Measurements from ENCODE around the gene SSRP1.

The SSRP1 gene

GRCh38 chr11:57353446-57353845, 17.8 kb upstream of the SSRP1 start:
- no peaks in the 10 kb centered on the region for H3F3A ChIP-seq (ENCODE audit: control insufficient read depth, insufficient read depth)
- H3K4me2 ChIP-seq (ENCODE audit: low read length) = no peak overlapping the region
- TF ChIP-seq EZH2phosphoT487 (IDR thresholded peaks at IDR 0.05; ENCODE audit: borderline replicate concordance, low read length) (no peak), CTCF (IDR thresholded peaks at IDR 0.05; ENCODE audit: low read depth, low read length, poor library complexity, severe bottlenecking) (no peak)
- H3K9me3 ChIP-seq (ENCODE audit: control insufficient read depth, insufficient read depth, low read length) = no peaks in the 10 kb centered on the region
- H4K20me1 ChIP-seq (ENCODE audit: control insufficient read depth, insufficient read depth, low read depth, low read length) = no peaks in the 10 kb centered on the region
- no peaks in the 10 kb centered on the region for H3K9me2 ChIP-seq (replicated peaks; ENCODE audit: control insufficient read depth, low read length)
- H3K4me3 ChIP-seq (ENCODE audit: low read length) = no peak overlapping the region
- no peaks in the 10 kb centered on the region for H3K36me3 ChIP-seq (ENCODE audit: control insufficient read depth, low read length)
- H3K4me1 ChIP-seq (ENCODE audit: control insufficient read depth, low read length) = no peaks in the 10 kb centered on the region
- H3K27me3 ChIP-seq (ENCODE audit: control insufficient read depth, low read length) = peaks cover 32% of the 10 kb centered on the region
- H3K27ac ChIP-seq (ENCODE audit: low read depth, low read length) = no peak overlapping the region
- H3K79me2 ChIP-seq (ENCODE audit: control insufficient read depth, low read length) = no peaks in the 10 kb centered on the region

- Histone ChIP-seq H4K20me1 (ENCODE audit: control insufficient read depth, insufficient read depth, low read depth, low read length) (no peaks in the 10 kb centered on the region), H3K4me3 (ENCODE audit: low read length) (no peak overlapping the region), H3K27ac (ENCODE audit: low read depth, low read length) (no peak overlapping the region), H3K27me3 (ENCODE audit: control insufficient read depth, low read length) (peaks cover 29% of the 10 kb centered on the region), H3K36me3 (ENCODE audit: control insufficient read depth, low read length) (no peaks in the 10 kb centered on the region), H3K79me2 (ENCODE audit: control insufficient read depth, low read length) (no peaks in the 10 kb centered on the region), H3K4me1 (ENCODE audit: control insufficient read depth, low read length) (no peaks in the 10 kb centered on the region), H3K9me3 (ENCODE audit: control insufficient read depth, insufficient read depth, low read length) (no peaks in the 10 kb centered on the region), H3K4me2 (ENCODE audit: low read length) (no peak overlapping the region), H3F3A (ENCODE audit: control insufficient read depth, insufficient read depth) (no peaks in the 10 kb centered on the region), H3K9me2 (replicated peaks; ENCODE audit: control insufficient read depth, low read length) (no peaks in the 10 kb centered on the region)
- TF ChIP-seq CTCF (IDR thresholded peaks at IDR 0.05; ENCODE audit: low read depth, low read length, poor library complexity, severe bottlenecking) (no peak), EZH2phosphoT487 (IDR thresholded peaks at IDR 0.05; ENCODE audit: borderline replicate concordance, low read length) (no peak)
These were observed 17.3 kb upstream of the SSRP1 start for GRCh38 chr11:57353036-57353435.

- H3K9me3 ChIP-seq (ENCODE audit: control insufficient read depth, insufficient read depth, low read length) = no peaks in the 10 kb centered on the region
- peaks cover 6% of the 10 kb centered on the region; the same call in 1 of the 2 replicates for H3K4me1 ChIP-seq (ENCODE audit: control insufficient read depth, low read length)
These were observed 14.0 kb upstream of the SSRP1 start for GRCh38 chr11:57349491-57350274.

More at GRCh38 chr11:57349491-57350274, 14.0 kb upstream of the SSRP1 start:
- Histone ChIP-seq H3K36me3 (ENCODE audit: control insufficient read depth, low read length) (no peaks in the 10 kb centered on the region), H3K27ac (ENCODE audit: low read depth, low read length) (no peak overlapping the region), H3K4me2 (ENCODE audit: low read length) (no peak overlapping the region), H3F3A (ENCODE audit: control insufficient read depth, insufficient read depth) (no peaks in the 10 kb centered on the region), H3K79me2 (ENCODE audit: control insufficient read depth, low read length) (no peaks in the 10 kb centered on the region), H3K4me3 (ENCODE audit: low read length) (no peak overlapping the region), H3K27me3 (ENCODE audit: control insufficient read depth, low read length) (peaks cover 8% of the 10 kb centered on the region; the same call in 1 of the 2 replicates), H4K20me1 (ENCODE audit: control insufficient read depth, insufficient read depth, low read depth, low read length) (no peaks in the 10 kb centered on the region), H3K9me2 (replicated peaks; ENCODE audit: control insufficient read depth, low read length) (no peaks in the 10 kb centered on the region)
- TF ChIP-seq EZH2phosphoT487 (IDR thresholded peaks at IDR 0.05; ENCODE audit: borderline replicate concordance, low read length) = no peak
- peak; percentile 89 for TF ChIP-seq CTCF (IDR thresholded peaks at IDR 0.05; ENCODE audit: low read depth, low read length, poor library complexity, severe bottlenecking)

All from DOHH2 (cell line).